NCI-H2196 (cell line): ENCODE data around the gene PLCB1.
"Not testable (repeated sequence)": the region's sequence is repeated elsewhere in the genome, so short reads cannot be mapped to it uniquely, and the experiment has no call there.

Experiments
- DNase-seq: peaks from one replicate; lab custom pipeline; 2025; ENCODE audit not compliant: unreplicated experiment; lab: John Stamatoyannopoulos, UW

The PLCB1 gene

DNA sequence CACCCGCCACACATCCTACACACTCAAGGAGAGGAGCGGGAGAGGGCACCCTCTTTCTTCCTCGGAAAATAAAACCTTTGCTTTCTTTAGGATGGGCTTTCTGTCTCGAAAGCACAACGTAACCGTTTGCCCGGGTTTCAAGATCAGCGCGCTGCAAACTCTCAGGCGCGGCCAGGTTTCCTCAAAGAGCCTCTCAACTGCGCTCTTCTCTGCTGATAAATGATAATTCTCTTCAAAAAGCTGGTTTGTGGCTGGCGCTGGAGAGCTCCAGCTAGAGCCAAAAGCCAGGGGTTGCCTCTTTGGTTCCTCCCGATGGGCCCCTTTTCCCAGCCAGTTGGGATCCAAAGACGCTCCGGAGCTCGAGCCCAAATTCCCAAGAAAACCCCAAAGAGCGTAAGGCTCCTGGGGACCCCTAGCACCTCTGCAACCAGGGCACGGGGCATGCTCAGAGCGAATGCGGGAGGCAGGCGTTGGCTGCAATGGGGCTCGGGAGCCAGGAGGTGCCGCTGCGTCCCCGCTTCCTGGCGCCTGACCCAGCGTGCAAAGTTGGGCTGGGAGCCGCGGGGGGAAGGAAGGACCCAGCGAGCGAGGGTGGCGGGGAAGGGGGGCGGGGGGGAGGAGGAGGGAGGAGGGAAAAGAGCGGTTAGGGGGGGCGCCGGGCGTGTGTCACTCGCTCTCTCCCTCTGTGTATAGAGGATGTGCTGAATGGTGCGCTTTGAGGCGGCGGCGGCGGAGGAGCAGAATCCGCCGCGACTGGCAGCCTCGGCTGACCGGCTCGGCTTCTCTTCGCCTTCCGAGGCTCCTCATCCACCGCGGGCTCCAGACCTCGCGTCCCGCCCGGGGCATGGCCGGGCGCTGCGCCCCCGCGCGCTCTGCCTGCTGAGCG lies at the start of gene PLCB1:
PLCB1 (plus strand) TSS at position 669 of the 886 bp plus-strand sequence. CDS start 386 bp downstream, outside the sequence.
- DNase-seq, result peak; percentile 83

DNA sequence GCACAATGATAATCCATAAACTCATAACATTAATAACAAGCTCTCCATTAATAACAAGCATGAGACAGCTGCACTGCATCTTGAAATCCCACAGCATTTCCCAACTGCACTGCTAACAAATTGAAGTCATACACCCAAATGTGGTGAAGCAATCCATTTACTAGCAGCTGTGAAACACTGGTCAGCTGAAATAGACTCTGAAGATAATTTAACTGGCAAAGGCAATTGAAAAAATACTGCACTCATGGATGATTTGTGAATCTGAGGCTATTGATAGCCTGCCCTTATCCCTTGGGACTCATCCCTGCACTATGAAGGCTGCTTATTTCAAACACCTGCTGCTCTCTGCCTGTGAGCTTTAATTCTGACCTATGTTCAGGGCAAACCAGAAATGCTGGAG lies 49.1 kb upstream of the PLCB1 start:
- DNase-seq, result no peak

DNA sequence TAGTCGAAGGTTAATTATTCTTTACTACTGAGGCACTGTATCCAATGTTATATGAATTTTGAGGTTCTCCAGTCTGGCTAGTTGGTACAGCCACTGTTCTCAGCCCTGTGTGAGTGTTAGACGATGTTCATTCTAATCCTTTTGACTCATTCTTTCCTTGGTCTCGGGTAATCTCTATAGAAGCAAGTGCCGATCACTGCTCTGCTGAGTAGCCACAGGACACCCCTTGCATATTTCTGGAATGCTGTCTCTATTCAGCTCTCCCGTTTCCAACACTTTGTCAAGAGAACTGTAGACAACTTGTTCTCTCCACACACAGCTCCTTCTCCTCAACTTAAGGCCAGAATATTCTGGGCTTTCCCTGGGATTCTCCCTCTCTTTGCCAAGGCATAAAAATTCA lies 42.4 kb upstream of the PLCB1 start:
- DNase-seq, result no peak

DNA sequence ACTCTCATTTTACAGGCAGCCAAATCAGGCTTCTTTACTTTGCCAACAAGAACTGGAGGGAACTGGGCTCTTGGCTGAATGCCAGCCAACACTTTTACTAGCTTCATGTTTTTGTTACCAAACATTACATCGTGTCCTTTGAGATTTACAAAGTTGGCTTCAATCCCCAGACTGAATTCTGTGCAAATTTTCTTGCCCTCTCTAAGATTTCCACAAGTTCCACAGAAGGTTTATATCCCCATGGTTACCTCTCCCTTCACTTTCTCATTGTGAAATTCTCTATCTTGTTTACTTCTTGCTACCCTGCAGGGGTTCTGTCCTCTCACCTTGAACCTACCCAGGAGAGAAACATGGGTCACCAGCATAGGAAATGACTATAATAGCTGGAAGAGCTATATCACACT lies 37.6 kb upstream of the PLCB1 start:
- DNase-seq, result peak; percentile 45

DNA sequence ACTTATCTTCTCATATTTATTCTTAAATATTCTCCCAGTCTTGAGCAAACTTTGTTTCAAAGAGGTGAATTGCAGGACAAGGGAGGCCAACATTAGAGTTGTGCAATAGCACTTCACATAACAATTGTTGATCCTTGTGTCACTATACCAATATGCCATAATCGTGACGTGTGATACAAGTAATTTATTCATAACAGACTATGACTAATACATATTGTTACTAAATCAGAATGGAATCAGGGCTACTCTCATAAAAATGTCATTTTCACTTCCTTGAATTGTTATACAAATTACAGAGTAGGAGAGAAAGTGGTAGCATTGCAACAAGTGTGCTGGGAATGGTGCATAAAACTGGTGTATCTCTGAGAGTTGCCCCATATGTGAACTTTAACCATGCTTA lies 37.2 kb upstream of the PLCB1 start:
- no peak for DNase-seq

DNA sequence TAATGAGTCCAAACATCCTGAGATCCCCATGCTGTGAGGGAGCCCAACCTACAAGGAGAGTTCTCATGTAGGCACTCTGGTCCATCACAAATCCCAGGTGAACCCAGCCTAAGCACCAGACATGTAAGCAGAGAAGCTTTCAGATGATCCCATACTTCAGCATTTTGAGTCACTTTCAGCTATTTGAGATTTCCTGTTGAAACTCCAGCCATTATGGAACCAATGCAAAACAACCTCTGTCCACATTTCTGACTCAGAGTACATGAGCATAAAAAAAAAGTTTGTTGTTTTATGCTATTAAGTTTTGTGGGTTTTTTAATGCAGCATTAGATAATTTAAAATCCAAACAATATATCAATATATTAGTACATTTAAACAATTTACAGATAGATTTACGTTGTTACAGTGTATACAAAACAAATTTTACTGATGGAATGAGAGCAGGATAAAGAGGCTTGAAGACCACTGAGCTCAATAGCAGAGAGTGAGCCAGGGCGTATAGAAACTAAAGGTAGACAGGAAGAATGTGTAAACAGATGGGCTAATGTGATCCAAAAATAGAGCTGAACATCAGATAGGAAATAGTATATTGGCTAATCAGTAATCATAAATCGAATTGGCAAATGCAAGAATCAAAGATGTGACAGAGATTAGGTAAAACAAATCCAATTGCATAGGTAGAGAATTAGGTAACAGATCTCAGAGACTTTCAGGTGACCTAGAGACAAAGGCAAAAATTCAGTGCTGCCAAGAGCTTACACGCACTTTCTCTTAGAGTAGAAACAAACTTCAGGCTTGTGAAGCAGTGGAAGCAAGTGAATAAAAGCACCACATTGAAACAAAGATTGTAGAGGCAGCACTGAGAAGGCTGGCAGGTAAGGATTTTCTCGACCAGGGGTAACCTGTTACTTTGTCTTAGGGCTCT lies 36.2 kb upstream of the PLCB1 start:
- no peak for DNase-seq

DNA sequence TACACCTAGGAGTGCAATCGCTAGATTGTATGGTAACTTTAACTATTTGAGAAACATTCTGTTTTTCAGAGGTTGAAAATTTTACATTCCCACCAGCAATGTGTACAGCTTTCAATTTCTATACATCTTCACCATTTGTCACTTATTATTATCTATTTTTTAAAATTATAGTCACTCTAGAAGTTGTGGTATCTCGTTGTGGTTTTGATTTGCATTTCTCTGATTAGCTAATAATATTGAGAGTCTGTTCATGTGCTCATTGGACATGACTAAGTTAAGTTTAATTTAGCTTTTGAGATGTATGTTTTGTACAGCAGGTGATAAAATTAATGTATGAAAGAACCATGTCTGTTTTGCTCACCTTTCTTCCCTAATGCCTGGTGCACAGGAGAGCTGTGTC lies 34.8 kb upstream of the PLCB1 start:
- no peak for DNase-seq

DNA sequence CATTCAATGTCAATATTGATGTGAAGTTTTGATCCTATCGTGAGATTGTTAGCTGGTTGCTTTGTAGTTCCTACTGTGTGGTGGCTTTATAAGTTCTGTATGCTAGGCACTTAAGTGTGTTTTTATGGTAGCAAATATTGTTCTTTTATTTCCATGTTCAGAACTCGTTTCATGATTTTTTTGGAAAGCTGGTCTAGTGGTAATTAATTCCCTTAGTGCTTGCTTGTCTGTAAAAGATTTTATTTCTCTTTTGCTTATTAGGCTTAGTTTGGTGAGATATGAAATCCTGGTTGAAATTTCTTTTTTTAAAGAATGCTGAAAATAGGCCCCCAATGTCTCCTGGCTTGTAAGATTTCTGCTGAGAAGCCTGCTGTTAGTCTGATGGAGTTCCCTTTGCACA lies 27.8 kb upstream of the PLCB1 start:
- DNase-seq, result no peak

DNA sequence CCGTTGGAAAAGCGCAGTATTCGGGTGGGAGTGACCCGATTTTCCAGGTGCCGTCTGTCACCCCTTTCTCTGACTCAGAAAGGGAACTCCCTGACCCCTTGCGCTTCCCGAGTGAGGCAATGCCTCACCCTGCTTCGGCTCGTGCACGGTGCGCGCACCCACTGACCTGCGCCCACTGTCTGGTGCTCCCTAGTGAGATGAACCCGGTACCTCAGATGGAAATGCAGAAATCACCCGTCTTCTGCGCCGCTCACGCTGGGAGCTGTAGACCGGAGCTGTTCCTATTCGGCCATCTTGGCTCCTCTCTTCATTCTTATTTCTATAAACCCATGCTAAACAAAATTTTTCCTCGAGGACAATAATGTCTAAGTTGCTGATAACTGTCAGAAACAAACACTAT lies 17.5 kb upstream of the PLCB1 start:
- DNase-seq, result not testable (repeated sequence)

DNA sequence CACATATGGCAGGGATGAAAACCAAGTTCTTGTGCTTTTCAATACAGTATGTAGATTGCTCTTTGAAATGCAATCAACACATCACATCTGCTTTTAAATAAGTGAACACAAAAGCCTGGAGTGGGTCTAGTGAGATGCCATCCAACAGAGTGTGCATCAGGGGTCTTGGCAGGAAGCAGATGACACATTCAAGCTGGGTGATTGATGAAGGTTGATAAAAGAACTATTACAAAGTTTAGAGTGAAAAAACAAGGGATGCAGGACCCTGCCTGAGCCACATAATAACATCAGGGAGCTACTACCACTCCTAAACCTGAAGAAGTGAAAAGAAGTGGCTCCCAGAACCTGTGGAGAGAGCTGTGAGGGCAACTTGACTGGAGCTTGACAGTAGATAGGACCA lies 16.6 kb upstream of the PLCB1 start:
- no peak for DNase-seq

DNA sequence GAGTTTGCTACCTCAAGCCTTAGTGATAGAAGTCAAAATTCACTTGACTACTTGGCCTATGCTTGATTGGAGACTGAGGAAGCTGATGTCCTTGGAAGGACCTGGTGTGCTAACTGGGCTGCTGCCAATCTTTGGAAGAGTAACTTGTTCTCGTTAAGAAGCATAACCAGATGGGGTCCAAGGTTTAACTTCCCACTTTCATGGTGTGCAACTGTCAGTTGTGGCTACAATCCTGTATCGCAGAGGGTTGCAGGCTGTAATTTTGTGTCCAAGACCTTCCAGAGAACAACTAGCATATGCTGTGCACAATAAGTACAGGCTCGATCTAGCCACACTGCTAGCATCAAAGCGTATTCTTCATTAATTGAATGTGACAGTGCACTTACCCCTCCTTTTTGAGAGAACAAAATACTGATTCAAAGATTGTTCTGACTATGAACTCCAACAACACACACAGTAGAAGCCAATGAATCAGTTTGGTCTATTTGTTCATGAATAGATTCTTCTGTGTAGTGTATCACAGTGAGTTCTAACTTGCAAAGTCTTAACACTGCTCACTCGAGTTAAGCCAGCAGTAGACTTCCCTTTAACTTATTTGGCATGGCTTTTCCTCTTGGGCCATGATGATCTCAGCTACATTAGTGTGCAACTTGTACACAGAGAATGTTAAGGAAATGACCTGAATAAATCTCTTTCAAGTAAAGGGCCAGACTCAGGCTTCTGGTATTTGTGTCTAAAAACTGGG lies 15.8 kb upstream of the PLCB1 start:
- DNase-seq, result no peak

DNA sequence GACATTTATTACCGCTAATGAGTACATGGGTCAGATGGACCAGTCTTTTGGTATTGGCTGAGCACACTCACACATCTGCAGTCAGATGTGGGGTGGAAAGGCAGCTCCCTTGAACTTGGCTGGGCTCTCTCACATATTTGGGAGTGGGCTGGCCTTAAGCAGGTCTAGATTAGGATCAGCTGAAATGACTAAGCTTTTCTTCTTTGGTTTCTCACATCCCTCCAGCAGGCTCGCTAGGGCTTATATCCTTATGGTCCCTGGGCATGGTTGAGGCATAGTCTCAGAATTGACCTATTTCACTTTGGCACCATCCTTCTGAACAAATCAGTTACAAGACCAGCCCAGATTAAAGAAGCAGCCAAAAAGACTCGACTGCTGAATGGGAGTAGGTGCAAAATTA lies 14.4 kb upstream of the PLCB1 start:
- DNase-seq, result no peak

DNA sequence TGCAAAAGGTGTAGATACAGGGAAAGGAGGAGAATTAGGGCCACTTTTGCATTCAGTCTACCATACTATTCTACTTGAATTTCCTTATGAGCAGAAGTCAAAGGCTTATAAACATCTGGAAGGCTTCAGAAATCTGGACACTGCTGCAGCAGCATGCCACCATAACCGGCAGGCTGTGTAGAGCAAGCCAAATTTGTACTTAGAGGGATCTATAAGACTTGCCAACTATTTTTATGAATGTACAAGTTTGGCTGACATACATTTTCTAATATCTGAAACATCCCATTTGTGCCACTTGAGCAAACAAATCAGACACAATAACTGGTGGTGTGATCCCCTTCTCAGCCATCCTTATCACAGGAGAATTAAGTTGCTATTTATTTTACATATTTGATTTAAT lies 14.0 kb upstream of the PLCB1 start:
- no peak for DNase-seq

DNA sequence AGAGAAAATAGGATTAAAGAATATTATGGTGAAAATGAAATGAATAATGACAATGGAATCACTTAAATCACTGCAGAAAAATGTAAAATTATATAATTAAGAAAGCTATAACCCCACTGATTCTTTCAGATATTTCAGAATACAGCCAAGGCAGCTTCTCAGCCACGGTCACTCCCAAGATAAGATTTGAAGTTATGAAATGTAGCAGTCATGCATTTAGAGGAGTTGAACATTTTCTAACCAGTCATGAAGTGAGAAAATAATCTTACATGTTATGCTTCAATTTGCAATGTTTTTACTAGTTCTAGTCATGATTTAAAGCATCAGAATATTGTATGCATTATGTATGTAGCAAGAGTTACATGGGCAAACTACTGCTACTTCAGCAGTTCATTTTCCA lies 13.3 kb upstream of the PLCB1 start:
- DNase-seq, result no peak

DNA sequence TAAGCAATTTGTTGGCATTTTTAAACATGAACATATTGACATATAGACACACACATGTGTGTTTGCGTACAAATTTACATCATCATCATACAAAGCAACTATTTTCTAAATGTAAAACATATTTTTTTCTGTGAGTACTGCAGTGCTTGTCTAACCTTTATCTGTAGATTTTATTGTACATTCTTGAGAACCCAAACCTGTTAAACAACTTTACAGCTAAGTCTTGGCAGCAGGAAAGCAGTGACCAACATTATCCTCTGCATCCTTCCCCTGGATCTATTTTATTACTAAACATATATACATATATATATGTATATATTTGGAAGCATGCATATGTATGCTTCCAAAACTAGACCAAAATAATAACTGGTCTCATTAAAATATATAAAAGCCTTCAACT lies 10.4 kb upstream of the PLCB1 start:
- DNase-seq, result no peak

DNA sequence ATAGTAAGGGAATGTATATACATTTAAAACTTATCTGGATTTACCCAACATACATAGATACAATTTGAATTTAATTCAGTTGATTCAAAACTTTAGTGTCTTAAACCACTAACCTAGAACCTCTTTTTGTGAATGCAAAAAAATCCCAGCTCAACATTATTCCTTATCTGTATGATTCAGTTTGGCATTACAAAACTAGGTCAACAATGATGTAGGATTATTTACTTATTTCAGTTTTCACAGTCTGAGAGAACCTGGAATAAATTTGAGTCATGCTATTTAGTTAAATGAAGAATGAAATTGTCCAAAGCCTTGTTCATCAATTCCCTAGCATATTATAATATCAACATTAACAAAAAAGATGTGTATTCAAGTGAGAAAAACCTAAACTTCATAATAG lies 7.4 kb upstream of the PLCB1 start:
- no peak for DNase-seq

DNA sequence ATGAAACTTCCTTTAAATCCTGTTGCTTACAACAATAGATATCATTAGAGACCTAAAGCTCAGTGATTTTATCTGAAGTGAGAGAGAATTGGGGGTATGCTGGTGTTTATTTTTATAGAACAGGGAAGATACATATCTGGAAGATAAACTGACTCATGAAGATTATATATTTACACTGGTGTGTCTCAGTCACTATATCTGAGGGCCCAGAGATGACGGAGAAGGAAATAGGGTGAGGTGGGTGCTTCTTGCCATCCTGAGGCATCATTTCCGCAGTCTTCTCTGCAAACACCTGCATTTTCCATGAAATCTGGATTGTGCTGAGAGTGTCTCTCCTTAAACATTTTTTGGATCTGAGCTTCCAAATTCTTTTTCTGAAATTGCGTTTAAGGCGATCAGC lies 5.9 kb upstream of the PLCB1 start:
- no peak for DNase-seq

DNA sequence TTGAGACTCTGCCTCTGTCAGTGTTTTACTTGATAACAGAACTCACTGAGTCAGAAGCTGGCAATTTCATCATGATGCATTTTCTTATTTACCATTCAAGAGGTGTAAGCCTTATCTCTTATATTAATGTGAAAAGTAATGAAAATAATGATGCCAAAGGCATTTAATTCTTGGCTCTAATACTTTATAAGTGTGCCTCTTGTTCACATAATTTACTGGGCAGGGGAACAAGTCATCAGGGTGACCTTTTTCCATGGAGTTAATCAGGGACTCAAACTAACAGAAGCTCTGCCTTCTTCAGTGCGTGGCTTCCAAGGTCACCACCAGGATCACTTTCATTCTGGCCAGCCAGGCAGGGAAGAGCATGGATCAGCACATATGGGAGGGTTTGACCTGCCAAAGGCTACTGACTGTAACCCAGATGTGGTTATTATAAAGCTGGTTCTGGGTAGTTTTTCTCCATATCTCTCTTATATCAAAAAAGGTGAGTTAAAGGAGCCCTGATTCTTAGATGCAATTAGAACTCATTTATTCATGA lies 5.2 kb upstream of the PLCB1 start:
- no peak for DNase-seq

DNA sequence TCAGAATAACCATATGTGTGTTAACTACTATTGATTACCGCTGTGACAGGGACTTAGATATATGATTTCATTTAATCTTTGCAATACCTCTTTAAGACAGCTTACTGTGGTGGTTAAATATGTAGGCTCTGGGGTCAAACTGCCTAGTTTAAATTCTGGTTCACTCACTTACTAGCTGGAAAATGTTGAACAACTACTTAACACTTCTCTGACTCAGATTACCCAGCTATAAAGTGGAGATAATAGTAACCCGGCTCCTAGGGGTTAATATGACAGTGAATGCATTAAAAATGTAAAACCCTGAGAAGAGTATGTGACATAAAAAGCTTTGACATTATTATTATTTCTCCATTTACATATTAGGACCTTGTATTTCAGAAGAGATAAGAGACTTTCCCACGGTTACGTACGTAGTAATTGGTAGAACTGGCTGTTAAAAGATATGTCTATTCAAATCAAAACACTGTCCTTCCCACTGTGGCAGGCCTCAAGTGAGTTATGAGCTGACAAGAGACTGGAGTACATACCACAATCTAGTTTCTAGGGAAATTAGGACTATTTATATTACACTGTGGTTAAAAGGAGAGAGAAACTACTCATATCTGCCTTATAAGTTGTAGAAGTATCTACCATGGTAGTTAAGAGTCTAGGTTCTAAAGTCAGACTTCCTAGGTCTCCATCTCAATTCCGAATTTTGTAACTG lies 4.4 kb upstream of the PLCB1 start:
- DNase-seq, result no peak

DNA sequence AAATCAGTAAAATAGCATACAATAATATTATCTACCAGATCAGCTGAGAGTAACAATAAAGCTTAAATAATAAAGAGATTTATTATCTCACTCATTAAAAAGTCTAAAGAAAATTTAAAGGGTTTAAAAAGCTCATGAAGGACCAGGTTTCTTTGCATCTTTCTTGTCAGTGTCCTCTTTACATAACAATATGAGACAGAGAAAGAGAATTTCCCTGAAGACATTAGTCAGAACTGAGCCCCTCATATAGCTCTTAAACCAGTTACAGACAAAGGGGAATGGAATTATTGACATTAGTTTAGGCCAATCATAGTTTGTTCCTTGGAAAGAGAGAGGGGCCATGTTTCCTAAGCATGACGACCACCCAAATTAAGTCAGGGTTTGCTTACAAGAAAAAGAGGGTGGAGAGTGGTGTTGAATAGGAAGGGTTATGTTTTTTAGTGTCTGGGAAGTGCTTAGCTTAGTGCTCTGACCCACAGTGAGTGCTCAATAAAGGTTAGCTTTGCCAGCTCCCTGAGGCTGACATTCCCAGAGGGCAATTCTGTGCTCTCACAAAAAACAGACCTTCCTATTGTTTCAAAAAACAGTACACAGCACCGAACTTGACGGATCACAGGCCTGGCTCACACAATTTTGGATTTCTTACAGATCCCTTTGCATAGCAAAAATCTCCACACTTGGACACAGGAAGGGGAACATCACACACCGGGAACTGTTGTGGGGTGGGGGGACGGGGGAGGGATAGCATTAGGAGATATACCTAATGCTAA lies 3.6 kb upstream of the PLCB1 start:
- DNase-seq, result no peak
